Measurements from ENCODE around the gene RPIA. TPM values are rescaled to one million over a fixed set of nuclear protein-coding genes. Genes with fewer than 3 reads are reported as not detected.
A peak's percentile ranks its signal among the peaks of the same experiment; 100 is the strongest.

Gene RPIA
- total RNA-seq, 4 donors from 2014 or later: 3.3 to 6.8 (median 5.9) TPM

DNA sequence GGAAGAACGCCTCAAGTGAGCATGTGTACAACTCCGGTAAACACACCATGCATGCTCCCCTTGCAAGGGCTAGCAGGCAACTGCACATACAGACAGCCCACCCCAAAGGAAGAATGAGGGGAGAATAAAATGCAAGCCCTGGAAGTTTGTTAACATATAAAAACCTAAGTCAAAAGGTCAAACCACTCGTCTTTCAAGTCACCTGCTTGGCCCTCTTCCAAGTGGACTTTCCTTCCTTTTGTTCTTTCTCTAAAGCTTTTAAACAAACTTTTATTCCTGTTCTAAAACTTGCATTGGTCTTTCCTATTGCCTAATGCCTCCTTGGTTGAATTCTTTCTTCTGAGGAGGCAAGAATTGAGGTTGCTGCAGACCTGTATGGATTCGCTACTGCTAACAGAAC lies 5.2 kb upstream of the RPIA start:
- no peak for TF ChIP-seq CTCF (IDR thresholded peaks at IDR 0.05 in 4 of 5, conservative IDR thresholded peaks at IDR 0.05 in 1 of 5)
- TF ChIP-seq POLR2A (IDR thresholded peaks at IDR 0.05): no peak
- ATAC-seq (no peak), DNase-seq (no peak)
- Histone ChIP-seq H3K27me3 (no peaks in the 10 kb centered on the region), H3K9me3 (no peaks in the 10 kb centered on the region), H3K36me3 (no peaks in the 10 kb centered on the region), H3K27ac (no peak overlapping the region), H3K4me1 (peaks cover 8 to 12% of the 10 kb centered on the region in 2 donors), H3K4me3 (no peak overlapping the region)
- in situ Hi-C loops (cut with MboI; ENCODE audit: low sequenced_read_pairs in 4 of 4) (no loop called here), intact Hi-C loops (cut with DNase I; ENCODE audit: low total_unique reads) (no loop called here)

DNA sequence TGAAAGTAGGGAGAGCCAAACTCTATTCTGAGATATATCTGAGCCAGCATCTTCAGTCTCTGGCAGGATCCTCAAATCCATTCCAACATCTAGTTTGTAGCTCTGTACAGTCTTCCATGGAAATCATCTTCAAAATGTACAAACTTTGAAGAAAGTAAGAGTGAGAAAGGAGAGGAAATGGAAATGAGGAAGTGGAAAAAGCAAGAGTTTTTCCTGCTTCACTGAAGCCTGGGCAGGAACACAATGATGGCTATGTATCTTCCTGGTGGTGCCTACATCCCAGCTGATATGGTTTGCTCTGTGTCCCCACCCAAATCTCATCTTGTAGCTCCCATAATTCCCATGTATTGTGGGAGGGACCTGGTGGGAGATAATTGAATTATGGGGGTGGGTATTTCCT lies 4.1 kb upstream of the RPIA start:
- TF ChIP-seq CTCF (IDR thresholded peaks at IDR 0.05 in 4 of 5, conservative IDR thresholded peaks at IDR 0.05 in 1 of 5): no peak
- ATAC-seq (no peak), DNase-seq (no peak)
- H3K4me3 ChIP-seq: no peak overlapping the region
- peaks cover 11 to 13% of the 10 kb centered on the region in 2 donors for H3K4me1 ChIP-seq
- H3K36me3 ChIP-seq: no peaks in the 10 kb centered on the region
- in situ Hi-C loops (cut with MboI; ENCODE audit: low sequenced_read_pairs in 4 of 4): no loop called here
- H3K27ac ChIP-seq: no peak overlapping the region
- H3K27me3 ChIP-seq: no peaks in the 10 kb centered on the region
- no peaks in the 10 kb centered on the region for H3K9me3 ChIP-seq
- intact Hi-C loops (cut with DNase I; ENCODE audit: low total_unique reads): no loop called here

DNA sequence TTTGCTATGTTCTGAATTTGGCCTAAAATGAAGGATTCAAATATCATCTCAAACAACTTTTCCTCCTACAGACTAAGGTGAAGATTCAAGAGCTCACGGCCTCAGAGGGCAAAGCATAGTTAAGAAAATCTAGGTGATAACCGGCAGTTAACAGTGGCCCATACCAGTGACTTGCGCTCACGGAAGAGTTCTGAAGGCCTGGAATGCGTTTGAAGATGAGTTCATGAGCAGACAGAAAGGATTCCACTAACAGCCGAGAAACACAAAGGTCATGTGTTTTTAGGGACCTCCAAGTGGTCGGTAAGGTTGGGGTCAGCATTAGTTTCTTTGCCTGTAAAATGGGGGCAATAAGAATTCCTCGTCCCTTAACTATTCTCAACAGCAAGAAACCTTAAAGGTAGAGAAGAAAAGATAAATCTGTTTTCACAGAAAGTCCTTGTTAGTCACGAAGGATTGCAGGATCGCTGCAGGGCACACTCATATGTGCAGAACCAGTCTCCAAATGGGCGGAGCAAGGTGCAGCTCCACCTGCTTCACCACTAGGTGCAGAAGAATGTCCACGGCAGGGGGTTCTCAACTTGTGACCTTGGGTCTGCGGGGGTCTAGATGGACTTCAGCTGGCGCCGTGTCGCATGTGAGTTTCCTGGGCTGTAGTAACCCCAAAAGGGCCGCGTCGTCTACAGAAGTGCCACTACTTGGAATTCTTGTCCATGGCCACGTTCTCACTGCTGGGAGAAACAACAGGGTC lies 708 bp upstream of the RPIA start:
- in situ Hi-C loops (cut with MboI; ENCODE audit: low sequenced_read_pairs in 4 of 4): no loop called here
- Histone ChIP-seq H3K27ac (peak overlapping the region; percentile 86 to 93 (median 90)), H3K9me3 (no peaks in the 10 kb centered on the region), H3K4me3 (peak overlapping the region; percentile 76 to 94 (median 84)), H3K27me3 (no peaks in the 10 kb centered on the region), H3K4me1 (peaks cover 44 to 45% of the 10 kb centered on the region in 2 donors), H3K36me3 (no peaks in the 10 kb centered on the region)
- intact Hi-C loops (cut with DNase I; ENCODE audit: low total_unique reads): loop anchor here (1.0 to 10.0 kb wide), 2 partner anchors 63 to 626 kb away; partner anchors contain the start of genes EIF2AK3 and SMYD1
- peak in 1 of 2 donors; percentile 37 for DNase-seq
- TF ChIP-seq POLR2A (IDR thresholded peaks at IDR 0.05) (no peak), CTCF (IDR thresholded peaks at IDR 0.05 in 4 of 5, conservative IDR thresholded peaks at IDR 0.05 in 1 of 5) (no peak)
- ATAC-seq: peak; percentile 7 to 15

- in situ Hi-C loops (cut with MboI; ENCODE audit: low sequenced_read_pairs in 4 of 4): no loop called here
- H3K27ac ChIP-seq: peak overlapping the region; percentile 86 to 93 (median 90)
- no peaks in the 10 kb centered on the region for H3K27me3 ChIP-seq
- peak overlapping the region; percentile 76 to 94 (median 84) for H3K4me3 ChIP-seq
- no peak for ATAC-seq
- no peaks in the 10 kb centered on the region for H3K36me3 ChIP-seq
- no peak for DNase-seq
- intact Hi-C loops (cut with DNase I; ENCODE audit: low total_unique reads): loop anchor here (10.0 kb wide), 1 partner anchor 627 kb away; the partner anchor contains the start of gene SMYD1
- TF ChIP-seq CTCF (IDR thresholded peaks at IDR 0.05 in 4 of 5, conservative IDR thresholded peaks at IDR 0.05 in 1 of 5) (no peak), POLR2A (IDR thresholded peaks at IDR 0.05) (no peak)
- H3K9me3 ChIP-seq: no peaks in the 10 kb centered on the region
- H3K4me1 ChIP-seq: peaks cover 45 to 55% of the 10 kb centered on the region in 2 donors
Measured at GRCh38 chr2:88692187-88692586, 714 bp downstream of the RPIA start.
